ENCODE results near the gene FRS2.

FRS2 gene

DNA sequence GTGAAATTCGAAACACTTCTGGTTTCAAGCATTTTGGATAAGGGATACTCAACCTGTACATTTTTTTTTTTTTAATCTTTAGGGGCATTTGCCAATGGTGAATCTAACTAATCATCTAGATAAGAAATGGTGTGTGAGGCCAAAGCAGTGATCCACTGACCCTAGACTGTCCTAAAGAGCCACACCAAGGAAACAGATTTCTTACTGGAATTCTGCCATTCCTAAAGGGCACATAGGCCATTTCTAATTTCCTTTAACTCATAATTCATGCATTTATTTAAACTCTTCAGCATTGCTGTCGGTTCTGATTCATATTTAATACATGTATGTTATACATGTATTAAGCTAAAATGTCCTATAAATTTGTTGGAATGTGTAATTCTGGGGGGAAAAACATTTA lies 47.2 kb downstream of the FRS2 start:
- in situ Hi-C loops (cut with HindIII; ENCODE audit: low pct_ligation_motif_present, low sequenced_read_pairs), result no loop called here
- TF ChIP-seq, protein P1, sequence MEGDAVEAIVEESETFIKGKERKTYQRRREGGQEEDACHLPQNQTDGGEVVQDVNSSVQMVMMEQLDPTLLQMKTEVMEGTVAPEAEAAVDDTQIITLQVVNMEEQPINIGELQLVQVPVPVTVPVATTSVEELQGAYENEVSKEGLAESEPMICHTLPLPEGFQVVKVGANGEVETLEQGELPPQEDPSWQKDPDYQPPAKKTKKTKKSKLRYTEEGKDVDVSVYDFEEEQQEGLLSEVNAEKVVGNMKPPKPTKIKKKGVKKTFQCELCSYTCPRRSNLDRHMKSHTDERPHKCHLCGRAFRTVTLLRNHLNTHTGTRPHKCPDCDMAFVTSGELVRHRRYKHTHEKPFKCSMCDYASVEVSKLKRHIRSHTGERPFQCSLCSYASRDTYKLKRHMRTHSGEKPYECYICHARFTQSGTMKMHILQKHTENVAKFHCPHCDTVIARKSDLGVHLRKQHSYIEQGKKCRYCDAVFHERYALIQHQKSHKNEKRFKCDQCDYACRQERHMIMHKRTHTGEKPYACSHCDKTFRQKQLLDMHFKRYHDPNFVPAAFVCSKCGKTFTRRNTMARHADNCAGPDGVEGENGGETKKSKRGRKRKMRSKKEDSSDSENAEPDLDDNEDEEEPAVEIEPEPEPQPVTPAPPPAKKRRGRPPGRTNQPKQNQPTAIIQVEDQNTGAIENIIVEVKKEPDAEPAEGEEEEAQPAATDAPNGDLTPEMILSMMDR (IDR thresholded peaks at IDR 0.05; ENCODE audit: low read depth, low read length, missing control alignments), result no peak
- Histone ChIP-seq H3K36me3 (replicated peaks) (no peaks in the 10 kb centered on the region), H3K27ac (no peak overlapping the region), H3K4me3 (ENCODE audit: low read depth, low read length) (no peak overlapping the region), H3K27me3 (replicated peaks) (no peaks in the 10 kb centered on the region)
- no peak for DNase-seq

DNA sequence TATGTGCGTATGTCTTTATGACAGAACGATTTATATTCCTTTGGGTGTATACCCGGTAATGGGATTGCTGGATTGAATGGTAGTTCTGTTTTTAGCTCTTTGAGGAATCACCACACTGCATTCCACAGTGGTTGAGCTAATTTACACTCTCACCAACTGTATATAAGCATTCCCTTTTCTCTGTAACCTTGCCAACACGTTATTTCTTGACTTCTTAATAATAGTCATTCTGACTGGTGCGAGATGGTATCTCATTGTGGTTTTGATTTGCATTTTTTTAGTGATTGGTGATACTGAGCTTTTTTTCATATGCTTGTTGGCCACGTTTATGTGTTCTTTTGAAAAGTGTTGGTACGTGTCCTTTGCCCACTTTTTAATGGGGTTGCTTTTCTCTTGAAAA lies 49.7 kb downstream of the FRS2 start:
- Histone ChIP-seq H3K36me3 (replicated peaks) (no peaks in the 10 kb centered on the region), H3K27ac (no peak overlapping the region), H3K4me3 (ENCODE audit: low read depth, low read length) (no peak overlapping the region), H3K27me3 (replicated peaks) (no peaks in the 10 kb centered on the region)
- TF ChIP-seq, protein P1 (IDR thresholded peaks at IDR 0.05; ENCODE audit: low read depth, low read length, missing control alignments), result no peak
- no peak for DNase-seq
- in situ Hi-C loops (cut with HindIII; ENCODE audit: low pct_ligation_motif_present, low sequenced_read_pairs), result no loop called here

DNA sequence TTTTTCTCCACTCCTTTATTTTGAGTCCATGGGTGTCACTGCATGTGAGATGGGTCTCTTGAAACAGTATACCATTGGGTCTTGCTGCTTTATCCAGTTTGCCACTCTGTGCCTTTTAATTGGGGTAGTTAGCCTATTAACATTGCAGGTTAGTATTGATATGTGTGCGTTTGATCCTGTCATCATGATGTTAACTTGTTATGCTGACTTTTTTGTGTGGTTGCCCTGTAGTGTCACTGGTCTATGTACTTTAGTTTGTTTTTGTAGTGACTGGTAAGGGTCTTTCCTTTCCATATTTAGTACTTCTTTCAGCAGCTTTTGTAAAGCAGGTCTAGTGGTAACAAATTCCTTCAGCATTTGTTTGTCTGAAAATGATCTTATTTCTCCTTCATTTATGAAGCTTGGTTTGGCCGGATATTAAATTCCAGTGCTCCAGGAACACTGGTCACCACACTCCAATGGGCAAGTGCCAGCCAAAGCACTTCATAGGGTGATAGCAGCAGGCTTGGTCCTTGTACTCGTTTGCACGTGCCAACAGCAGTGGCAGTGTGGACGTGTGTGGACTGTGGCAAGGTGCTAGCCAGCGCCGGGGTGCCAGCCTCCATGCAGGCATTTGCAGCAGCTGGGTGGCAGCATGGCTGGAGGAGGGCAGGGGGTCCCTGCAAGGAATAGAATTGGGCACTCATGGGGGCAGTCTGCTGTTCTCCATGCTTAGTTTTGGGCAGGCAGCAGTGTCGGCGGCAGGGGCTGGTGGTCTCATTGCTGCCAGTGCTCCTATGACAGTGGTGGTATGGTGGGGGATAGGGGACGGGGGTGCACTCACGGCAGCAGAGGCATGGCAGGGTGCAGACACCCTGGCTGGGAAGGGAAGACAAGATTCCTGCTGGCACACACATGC lies 53.5 kb downstream of the FRS2 start:
- DNase-seq, result no peak
- Histone ChIP-seq H3K27me3 (replicated peaks) (no peaks in the 10 kb centered on the region), H3K36me3 (replicated peaks) (no peaks in the 10 kb centered on the region), H3K4me3 (ENCODE audit: low read depth, low read length) (no peak overlapping the region), H3K27ac (no peak overlapping the region)
- TF ChIP-seq, protein P1 (IDR thresholded peaks at IDR 0.05; ENCODE audit: low read depth, low read length, missing control alignments), result no peak
- in situ Hi-C loops (cut with HindIII; ENCODE audit: low pct_ligation_motif_present, low sequenced_read_pairs), result no loop called here

DNA sequence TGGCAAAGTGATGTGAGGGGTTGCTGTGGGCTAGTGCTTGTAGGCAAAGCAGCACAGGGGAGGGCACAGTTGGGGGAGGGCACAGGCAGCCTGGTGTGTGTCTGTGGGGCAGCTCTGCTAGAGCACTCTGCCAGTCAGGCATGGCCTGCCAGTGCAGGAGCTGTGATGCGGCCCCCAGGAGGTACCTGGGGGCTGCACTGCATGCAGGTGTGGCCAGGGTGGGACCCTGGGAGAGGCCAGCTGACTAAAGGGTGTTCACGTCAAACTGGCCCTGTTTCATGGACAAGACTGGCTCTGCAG lies 54.1 kb downstream of the FRS2 start:
- Histone ChIP-seq H3K27ac (no peak overlapping the region), H3K4me3 (ENCODE audit: low read depth, low read length) (no peak overlapping the region), H3K27me3 (replicated peaks) (no peaks in the 10 kb centered on the region), H3K36me3 (replicated peaks) (no peaks in the 10 kb centered on the region)
- TF ChIP-seq, protein P1 (IDR thresholded peaks at IDR 0.05; ENCODE audit: low read depth, low read length, missing control alignments), result no peak
- no peak for DNase-seq
- in situ Hi-C loops (cut with HindIII; ENCODE audit: low pct_ligation_motif_present, low sequenced_read_pairs), result no loop called here

DNA sequence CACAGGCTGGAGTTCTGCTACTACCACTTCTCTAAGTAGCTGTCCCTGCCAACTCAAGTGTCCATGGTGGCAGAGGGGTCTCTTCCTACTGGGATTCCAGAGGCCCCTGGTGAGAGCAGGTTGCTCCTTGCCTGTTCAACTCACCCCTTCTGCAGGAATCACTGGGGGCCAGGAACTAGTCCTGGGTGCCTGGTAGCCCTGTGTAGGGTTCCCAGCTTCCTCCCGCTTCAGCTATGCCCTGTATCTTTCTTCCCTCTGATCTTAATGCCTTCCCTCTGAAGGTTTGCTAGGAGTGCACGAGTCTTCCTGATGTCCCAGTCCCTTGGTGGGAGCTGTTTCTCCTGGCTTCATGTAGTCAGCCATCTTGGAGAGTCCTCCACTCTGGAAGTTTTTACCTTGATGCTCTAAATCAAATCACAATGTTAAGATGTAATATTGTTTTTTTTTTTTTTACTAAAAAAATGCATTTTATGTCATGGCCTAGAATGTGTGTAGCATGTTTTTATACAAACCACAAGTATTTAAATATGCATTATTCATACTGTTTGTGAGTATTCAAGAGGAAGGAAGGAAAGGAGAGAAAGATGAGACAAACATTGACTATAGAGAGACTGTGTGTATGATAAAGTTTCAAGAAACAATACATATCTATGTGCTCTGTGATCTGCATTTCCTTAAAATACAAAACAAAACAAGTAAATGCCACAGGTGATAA lies 54.7 kb downstream of the FRS2 start:
- TF ChIP-seq, protein P1 (IDR thresholded peaks at IDR 0.05; ENCODE audit: low read depth, low read length, missing control alignments), result no peak
- in situ Hi-C loops (cut with HindIII; ENCODE audit: low pct_ligation_motif_present, low sequenced_read_pairs), result no loop called here
- Histone ChIP-seq H3K27me3 (replicated peaks) (no peaks in the 10 kb centered on the region), H3K36me3 (replicated peaks) (no peaks in the 10 kb centered on the region), H3K4me3 (ENCODE audit: low read depth, low read length) (no peak overlapping the region), H3K27ac (no peak overlapping the region)
- no peak for DNase-seq
